Activated T-cell treated with anti-CD3 and anti-CD28 coated beads for 48 hours (primary cell): Measurements from ENCODE around the gene PALLD.

Source experiments
- DNase-seq: peaks from one replicate; pipeline ENCODE4 v3.0.0-alpha.2; 2020; ENCODE audit warnings: low read depth

Gene PALLD

GRCh38 chr4:168972596-168972995, 475.7 kb downstream of the PALLD start:
- DNase-seq = no peak
